A549 (cell line): ENCODE measurements around the gene GLOD4.

Source experiments
- HOXA7 ChIP-seq: fragments of 250-450 bp; sonication (Bioruptor Pico); IDR thresholded peaks from 2 replicates; pipeline ENCODE4 v1.5.0; 2020; ENCODE audit warnings: mild to moderate bottlenecking, moderate library complexity
- POLR2A ChIP-seq: IDR thresholded peaks from 2 replicates; pipeline ENCODE4 v1.6.1; 2012; ENCODE audit warnings: mild to moderate bottlenecking, low read length
- TF ChIP-seq, protein P1 (sequence below): fragments of >200 bp; sonication (Bioruptor Twin); formaldehyde crosslinking; IDR thresholded peaks from 3 replicates; pipeline ENCODE4 v1.5.1; 2016
- TF ChIP-seq, protein P2 (sequence below): fragments of 200-600 bp; sonication (generic); IDR thresholded peaks from 2 replicates; pipeline ENCODE4 v1.6.1; 2016; ENCODE audit warnings: antibody characterized with exemption, mild to moderate bottlenecking, moderate library complexity

DNA sequence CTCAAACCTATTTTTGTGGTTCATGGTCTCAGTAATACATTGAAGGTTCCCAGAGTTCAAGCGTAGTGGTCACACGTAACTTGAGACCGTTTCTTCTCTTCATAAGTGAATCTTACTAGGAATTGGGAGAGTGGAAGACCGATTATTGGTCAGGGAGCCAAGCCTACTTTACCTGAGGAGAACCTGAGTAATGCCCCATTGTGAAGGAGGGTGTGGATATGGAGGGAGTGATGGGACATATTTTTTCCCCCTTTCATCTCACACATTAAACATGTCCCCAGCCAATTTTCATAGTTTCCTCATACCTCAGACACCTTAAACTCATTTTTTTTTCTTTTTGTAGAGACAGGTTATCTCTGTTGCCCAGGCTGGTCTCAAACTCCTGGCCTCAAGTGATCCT, 38.9 kb downstream of the GLOD4 start:
- TF ChIP-seq, protein P1, sequence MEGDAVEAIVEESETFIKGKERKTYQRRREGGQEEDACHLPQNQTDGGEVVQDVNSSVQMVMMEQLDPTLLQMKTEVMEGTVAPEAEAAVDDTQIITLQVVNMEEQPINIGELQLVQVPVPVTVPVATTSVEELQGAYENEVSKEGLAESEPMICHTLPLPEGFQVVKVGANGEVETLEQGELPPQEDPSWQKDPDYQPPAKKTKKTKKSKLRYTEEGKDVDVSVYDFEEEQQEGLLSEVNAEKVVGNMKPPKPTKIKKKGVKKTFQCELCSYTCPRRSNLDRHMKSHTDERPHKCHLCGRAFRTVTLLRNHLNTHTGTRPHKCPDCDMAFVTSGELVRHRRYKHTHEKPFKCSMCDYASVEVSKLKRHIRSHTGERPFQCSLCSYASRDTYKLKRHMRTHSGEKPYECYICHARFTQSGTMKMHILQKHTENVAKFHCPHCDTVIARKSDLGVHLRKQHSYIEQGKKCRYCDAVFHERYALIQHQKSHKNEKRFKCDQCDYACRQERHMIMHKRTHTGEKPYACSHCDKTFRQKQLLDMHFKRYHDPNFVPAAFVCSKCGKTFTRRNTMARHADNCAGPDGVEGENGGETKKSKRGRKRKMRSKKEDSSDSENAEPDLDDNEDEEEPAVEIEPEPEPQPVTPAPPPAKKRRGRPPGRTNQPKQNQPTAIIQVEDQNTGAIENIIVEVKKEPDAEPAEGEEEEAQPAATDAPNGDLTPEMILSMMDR, result no peak
- TF ChIP-seq HOXA7 (CRISPR knock-in tag), result no peak
- TF ChIP-seq, protein P2, sequence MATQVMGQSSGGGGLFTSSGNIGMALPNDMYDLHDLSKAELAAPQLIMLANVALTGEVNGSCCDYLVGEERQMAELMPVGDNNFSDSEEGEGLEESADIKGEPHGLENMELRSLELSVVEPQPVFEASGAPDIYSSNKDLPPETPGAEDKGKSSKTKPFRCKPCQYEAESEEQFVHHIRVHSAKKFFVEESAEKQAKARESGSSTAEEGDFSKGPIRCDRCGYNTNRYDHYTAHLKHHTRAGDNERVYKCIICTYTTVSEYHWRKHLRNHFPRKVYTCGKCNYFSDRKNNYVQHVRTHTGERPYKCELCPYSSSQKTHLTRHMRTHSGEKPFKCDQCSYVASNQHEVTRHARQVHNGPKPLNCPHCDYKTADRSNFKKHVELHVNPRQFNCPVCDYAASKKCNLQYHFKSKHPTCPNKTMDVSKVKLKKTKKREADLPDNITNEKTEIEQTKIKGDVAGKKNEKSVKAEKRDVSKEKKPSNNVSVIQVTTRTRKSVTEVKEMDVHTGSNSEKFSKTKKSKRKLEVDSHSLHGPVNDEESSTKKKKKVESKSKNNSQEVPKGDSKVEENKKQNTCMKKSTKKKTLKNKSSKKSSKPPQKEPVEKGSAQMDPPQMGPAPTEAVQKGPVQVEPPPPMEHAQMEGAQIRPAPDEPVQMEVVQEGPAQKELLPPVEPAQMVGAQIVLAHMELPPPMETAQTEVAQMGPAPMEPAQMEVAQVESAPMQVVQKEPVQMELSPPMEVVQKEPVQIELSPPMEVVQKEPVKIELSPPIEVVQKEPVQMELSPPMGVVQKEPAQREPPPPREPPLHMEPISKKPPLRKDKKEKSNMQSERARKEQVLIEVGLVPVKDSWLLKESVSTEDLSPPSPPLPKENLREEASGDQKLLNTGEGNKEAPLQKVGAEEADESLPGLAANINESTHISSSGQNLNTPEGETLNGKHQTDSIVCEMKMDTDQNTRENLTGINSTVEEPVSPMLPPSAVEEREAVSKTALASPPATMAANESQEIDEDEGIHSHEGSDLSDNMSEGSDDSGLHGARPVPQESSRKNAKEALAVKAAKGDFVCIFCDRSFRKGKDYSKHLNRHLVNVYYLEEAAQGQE, result no peak
- TF ChIP-seq POLR2A, result no peak
